ENCODE measurements around the gene ANKRD17.

DNA sequence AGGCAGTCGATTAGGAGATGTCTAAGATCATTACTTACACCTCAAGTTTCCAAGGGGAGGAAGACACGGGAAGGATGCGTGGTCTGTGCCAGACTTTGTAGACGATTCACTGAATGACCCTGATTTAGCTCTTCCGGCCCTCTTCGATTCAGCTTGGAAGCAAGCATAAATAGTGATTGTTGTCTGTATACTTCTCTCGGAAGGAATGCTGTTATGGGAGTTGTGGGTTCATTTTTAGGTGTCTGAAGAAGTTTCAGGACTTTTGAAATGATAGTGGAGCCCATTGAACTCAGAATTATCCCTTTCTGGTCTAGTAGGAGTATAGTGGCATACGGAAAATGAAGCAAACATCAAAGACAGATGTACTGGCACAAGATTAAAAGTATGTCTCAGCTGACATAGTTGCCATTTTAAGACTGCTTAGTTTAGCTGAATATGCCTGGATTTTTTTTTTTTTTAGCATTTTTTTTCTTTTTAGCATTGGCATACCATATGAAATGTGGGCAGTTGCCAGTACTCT lies 1.0 kb upstream of the ANKRD17 start:
- TF ChIP-seq, protein P1, sequence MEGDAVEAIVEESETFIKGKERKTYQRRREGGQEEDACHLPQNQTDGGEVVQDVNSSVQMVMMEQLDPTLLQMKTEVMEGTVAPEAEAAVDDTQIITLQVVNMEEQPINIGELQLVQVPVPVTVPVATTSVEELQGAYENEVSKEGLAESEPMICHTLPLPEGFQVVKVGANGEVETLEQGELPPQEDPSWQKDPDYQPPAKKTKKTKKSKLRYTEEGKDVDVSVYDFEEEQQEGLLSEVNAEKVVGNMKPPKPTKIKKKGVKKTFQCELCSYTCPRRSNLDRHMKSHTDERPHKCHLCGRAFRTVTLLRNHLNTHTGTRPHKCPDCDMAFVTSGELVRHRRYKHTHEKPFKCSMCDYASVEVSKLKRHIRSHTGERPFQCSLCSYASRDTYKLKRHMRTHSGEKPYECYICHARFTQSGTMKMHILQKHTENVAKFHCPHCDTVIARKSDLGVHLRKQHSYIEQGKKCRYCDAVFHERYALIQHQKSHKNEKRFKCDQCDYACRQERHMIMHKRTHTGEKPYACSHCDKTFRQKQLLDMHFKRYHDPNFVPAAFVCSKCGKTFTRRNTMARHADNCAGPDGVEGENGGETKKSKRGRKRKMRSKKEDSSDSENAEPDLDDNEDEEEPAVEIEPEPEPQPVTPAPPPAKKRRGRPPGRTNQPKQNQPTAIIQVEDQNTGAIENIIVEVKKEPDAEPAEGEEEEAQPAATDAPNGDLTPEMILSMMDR (IDR thresholded peaks at IDR 0.05): no peak
- no peak for TF ChIP-seq POLR2A (IDR thresholded peaks at IDR 0.05)

Data from prostate gland (tissue), 2 donors.